PFSK-1 (cell line): ENCODE results near the gene ECE1.

Experiments used
- FOXP2 ChIP-seq: optimal IDR thresholded peaks from 2 replicates; pipeline ENCODE3; 2011; ENCODE audit warnings: borderline replicate concordance, control low read depth, inconsistent platforms; ENCODE audit not compliant: insufficient read depth; ENCODE audit errors: extremely low read length, extremely low read depth
- POLR2AphosphoS5 ChIP-seq: IDR thresholded peaks from 2 replicates; pipeline ENCODE4 v1.6.1; 2012; ENCODE audit warnings: low read depth, mild to moderate bottlenecking, control low read depth, low read length, moderate library complexity
- SIN3A ChIP-seq: IDR thresholded peaks from 2 replicates; pipeline ENCODE4 v1.6.1; 2012; ENCODE audit warnings: mild to moderate bottlenecking, low read length, moderate library complexity, borderline replicate concordance; ENCODE audit not compliant: insufficient read depth
- TAF1 ChIP-seq: IDR thresholded peaks from 2 replicates; pipeline ENCODE4 v1.6.1; 2012; ENCODE audit warnings: low read length, control low read depth, borderline replicate concordance; ENCODE audit not compliant: insufficient read depth
- TF ChIP-seq, protein P1 (sequence below), 2 experiments: IDR thresholded peaks; 2 replicates each; pipeline versions ENCODE4 v1.6.1 to v1.8.0; 2011 to 2012; ENCODE audit warnings: low read depth in 2 of 2, low read length in 2 of 2, control low read depth in 1 of 2, inconsistent platforms in 1 of 2, mild to moderate bottlenecking in 1 of 2, moderate library complexity in 1 of 2; ENCODE audit not compliant: insufficient read depth in 1 of 2

ECE1 gene

DNA sequence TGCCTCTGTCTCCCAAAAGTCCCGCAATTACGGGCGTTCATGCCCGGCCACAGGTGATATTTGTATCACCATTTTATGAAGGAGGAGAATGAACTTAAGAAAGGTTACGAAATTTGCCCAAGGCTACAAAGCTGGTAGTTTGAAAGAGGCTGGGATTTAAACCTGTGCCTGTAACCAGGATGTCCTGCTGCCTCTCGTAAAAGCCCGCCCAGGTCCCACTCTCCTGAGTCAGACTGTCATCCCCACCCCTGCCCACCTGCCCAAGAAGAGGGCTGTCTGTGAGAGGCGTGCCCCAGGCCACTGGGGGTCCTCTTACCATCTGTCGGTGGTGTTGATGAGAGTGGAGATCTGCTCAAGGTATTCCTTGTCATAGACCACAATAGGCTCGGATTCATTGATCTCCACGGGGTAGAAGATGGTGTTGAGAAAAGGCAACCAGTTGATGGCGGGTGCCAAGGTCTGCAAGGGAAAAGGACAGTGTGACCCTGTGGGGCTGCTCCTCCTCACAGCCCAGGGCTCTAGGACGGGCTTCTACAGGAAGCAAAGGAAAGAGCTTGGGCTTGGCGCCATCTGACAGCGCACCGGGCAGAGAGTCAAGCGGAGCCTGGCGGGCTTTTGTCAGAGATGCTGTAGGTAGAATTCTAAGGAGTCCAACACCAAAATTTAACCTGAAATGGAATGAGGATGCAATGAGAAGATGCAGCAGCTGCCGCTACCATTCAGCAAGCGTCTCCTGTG lies 43.2 kb downstream of the ECE1 start:
- TF ChIP-seq TAF1 (no peak), SIN3A (no peak), POLR2AphosphoS5 (no peak), FOXP2 (no peak)
- TF ChIP-seq, protein P1, sequence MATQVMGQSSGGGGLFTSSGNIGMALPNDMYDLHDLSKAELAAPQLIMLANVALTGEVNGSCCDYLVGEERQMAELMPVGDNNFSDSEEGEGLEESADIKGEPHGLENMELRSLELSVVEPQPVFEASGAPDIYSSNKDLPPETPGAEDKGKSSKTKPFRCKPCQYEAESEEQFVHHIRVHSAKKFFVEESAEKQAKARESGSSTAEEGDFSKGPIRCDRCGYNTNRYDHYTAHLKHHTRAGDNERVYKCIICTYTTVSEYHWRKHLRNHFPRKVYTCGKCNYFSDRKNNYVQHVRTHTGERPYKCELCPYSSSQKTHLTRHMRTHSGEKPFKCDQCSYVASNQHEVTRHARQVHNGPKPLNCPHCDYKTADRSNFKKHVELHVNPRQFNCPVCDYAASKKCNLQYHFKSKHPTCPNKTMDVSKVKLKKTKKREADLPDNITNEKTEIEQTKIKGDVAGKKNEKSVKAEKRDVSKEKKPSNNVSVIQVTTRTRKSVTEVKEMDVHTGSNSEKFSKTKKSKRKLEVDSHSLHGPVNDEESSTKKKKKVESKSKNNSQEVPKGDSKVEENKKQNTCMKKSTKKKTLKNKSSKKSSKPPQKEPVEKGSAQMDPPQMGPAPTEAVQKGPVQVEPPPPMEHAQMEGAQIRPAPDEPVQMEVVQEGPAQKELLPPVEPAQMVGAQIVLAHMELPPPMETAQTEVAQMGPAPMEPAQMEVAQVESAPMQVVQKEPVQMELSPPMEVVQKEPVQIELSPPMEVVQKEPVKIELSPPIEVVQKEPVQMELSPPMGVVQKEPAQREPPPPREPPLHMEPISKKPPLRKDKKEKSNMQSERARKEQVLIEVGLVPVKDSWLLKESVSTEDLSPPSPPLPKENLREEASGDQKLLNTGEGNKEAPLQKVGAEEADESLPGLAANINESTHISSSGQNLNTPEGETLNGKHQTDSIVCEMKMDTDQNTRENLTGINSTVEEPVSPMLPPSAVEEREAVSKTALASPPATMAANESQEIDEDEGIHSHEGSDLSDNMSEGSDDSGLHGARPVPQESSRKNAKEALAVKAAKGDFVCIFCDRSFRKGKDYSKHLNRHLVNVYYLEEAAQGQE (IDR thresholded peaks at IDR 0.05; ENCODE audit: insufficient read depth in 1 of 2, low read depth in 2 of 2, low read length in 2 of 2), result no peak

DNA sequence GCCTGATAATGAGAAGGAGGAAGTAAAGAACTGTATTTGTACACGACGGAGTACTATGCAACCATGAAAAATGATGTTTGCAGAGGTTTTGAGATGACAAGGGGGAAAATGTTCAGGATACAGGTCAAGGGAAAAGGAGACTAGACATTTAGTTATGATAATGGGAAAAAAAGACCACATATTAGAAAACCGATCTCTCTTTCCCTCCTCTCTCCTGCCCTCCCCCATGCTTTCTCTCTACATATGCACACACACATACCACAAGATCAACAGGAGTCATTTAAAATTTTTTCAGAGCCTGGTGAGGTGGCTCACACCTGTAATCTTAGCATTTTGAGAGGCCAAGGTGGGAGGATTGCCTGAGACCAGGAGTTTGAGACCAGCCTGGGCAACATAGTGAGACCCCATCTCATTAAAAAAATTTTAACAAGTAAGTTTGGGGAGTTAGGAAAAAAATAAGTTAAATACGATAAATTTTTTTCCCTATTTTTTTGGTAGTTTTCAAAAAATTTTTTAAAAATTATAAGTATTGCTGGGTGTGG lies 44.5 kb downstream of the ECE1 start:
- TF ChIP-seq POLR2AphosphoS5 (no peak), TAF1 (no peak), FOXP2 (no peak), SIN3A (no peak)
- TF ChIP-seq, protein P1 (IDR thresholded peaks at IDR 0.05; ENCODE audit: insufficient read depth in 1 of 2, low read depth in 2 of 2, low read length in 2 of 2), result no peak

DNA sequence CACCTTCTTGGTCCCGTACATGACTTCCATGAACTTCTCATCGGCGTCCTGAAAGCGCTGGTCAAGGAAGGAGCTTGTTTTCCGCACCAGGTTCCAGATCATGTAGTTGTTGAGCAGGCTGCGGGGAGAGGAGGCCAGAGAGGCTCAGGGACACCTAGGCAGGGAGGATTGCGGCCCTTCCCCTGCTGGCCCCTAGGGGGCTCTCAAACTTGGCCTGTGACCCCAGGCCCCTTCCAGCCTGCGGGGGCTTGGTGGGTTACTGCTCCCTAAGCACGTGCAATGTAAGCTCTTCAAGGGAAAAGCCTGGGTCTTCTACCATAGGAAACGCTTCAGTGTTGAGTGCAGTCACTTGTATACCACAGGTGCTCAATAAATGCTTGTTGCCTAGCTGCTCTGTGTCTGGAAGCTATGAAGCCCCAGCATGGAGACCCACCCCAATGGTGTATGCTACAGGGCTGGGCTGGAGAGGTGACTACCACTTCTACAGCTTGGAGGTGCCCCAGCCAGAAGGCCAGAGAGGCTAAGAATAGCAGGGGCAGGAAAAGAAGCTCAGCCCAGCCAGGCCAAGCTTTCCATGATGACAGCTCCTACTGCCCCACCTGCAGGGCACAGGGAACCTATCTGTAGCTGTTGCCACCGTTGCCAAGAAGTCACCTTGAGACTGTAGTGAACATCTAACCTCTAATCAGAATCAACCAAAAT lies 45.1 kb downstream of the ECE1 start:
- TF ChIP-seq FOXP2 (no peak), TAF1 (no peak), POLR2AphosphoS5 (no peak), SIN3A (no peak)
- TF ChIP-seq, protein P1 (IDR thresholded peaks at IDR 0.05; ENCODE audit: insufficient read depth in 1 of 2, low read depth in 2 of 2, low read length in 2 of 2), result no peak

DNA sequence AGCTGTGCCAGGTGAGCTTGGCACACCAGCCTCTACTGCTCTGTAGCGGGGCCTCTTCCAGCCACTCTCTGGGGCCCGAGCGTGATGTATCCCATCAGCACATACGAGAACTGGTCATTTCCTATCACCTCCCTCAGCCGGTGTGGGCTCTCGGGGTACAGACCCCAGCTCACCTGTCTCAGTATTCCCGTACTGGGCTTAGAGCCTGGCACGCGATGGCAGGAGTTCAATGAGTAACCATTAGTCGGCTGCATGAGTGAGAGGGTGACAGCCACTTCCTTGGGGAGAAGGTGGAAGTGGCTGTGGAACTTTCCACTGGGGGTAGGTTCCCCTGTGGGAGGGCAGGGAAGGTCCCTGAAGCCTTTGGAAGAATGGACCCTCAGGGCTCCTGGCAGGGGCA lies 46.1 kb downstream of the ECE1 start:
- TF ChIP-seq TAF1 (no peak), POLR2AphosphoS5 (no peak), FOXP2 (no peak)
- TF ChIP-seq, protein P1 (IDR thresholded peaks at IDR 0.05; ENCODE audit: insufficient read depth in 1 of 2, low read depth in 2 of 2, low read length in 2 of 2), result no peak
